ENCODE measurements around the gene SLC6A6.

SLC6A6 gene

GRCh38 chr3:14472471-14473351 is 70.3 kb downstream of the SLC6A6 start:
- H3K4me3 ChIP-seq (ENCODE audit: low read length): no peak overlapping the region
- no peak for DNase-seq (ENCODE audit: low read depth, low spot score)

DNA sequence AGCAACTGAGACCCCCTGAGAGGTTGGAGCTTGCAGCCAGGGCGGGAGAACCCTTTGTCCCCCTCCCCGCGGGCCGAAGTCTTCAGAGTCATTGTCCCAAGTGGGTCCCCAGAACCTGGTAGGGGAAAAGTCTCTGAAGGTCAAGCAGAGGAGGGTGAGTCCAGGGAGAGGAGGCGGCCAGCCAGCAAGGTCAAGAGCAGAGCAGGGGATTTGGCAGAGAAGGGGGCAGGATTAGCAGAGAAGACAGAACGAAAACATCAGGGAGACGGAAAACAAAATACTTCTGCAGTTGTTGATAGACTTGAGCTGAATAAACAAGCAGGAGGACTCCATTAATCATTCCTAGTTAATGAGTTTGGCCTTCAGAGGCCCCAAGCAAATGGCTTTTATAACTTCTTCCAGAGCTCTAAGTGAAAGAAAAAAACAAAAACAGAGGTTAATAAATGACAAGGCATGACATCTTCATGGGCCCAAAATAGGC is 71.0 kb downstream of the SLC6A6 start:
- DNase-seq (ENCODE audit: low read depth, low spot score): no peak
- no peak overlapping the region for H3K4me3 ChIP-seq (ENCODE audit: low read length)

GRCh38 chr3:14474363-14475081 is 72.1 kb downstream of the SLC6A6 start:
- no peak overlapping the region for H3K4me3 ChIP-seq (ENCODE audit: low read length)
- no peak for DNase-seq (ENCODE audit: low read depth, low spot score)

DNA sequence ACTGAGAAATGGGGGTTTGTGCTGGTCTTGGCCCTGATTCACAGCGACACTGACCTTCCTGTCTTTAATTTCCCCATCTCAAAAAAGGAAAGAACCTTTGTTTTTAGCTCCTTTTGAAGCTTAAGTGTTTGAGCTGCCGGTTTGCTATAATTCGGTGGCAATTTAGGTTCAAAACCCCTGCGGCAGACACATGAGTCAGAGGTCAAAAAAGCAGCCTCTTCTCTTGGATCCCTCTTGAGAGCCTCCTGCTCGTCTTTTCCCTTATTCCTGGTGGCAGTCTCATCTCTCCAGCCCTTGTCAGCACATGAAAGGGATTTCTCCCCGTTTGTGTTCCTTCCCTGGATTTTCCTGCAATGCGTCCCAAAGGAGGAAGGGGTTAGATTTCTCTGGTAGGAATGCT is 73.2 kb downstream of the SLC6A6 start:
- no peak for DNase-seq (ENCODE audit: low read depth, low spot score)
- H3K4me3 ChIP-seq (ENCODE audit: low read length): no peak overlapping the region

DNA sequence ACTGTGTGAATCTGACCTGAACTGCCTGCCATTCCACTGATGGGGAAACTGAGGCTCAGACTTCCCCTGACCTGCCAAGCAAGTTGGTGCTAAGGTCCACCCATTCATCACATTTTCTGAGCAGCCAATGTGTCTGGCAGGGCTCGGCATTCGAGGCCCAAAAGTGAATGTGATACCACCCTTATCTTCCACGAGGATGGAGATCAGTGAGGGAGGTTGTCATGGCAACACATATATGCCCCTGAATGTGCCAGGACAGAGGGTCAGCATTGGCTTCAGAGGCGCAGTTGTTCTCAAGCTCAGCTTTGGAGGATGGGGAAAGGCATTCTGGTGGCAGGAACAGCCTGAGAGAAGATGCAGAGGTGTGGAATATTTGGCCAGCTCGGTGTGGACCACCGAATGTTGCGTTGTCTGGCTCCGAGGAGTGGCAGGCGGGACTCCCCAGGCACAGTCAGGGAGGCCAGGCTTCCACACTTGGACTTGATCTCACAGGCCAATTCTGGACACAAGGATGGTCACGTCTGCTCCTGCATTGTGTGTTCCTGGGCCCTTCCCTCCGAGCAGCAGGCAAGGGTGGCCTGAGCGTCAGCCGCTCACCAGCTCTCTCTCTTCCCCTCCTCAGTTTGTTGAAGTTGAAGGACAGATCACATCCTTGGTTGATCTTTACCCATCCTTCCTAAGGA is 74.3 kb downstream of the SLC6A6 start:
- H3K4me3 ChIP-seq (ENCODE audit: low read length): no peak overlapping the region
- DNase-seq (ENCODE audit: low read depth, low spot score): no peak

DNA sequence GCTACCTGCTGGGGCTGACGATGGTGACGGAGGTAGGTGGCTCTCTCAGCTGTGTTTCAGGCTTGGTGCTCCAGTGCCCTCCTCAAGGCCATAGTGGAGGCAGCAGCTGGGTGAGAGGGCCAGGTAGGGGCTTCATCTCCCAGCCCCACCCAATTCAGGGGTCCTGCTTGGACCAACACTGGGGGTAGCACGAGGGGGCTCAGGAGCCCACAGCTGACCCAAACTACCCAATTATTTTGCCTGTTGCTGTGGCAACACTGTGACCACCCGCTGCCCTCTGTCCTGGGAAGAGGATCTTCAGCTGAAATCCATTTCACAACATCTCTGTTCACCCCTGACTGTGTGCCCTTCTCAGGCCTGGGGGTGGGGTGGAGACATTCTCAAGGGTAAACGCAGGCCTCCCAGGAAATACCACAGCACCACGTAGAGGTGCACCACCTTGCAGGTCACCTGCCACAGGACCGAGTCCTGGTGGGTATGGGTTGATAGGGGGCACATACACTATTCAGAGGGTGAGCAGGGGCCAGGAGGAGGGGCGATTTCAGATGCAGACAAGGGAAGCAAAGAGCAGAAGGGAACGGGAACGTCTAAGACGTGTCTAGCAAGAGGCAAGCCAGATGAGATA is 75.0 kb downstream of the SLC6A6 start:
- no peak for DNase-seq (ENCODE audit: low read depth, low spot score)
- H3K4me3 ChIP-seq (ENCODE audit: low read length): no peak overlapping the region

- no peak for DNase-seq (ENCODE audit: low read depth, low spot score)
- H3K4me3 ChIP-seq (ENCODE audit: low read length): no peak overlapping the region
These were observed 76.6 kb downstream of the SLC6A6 start for GRCh38 chr3:14478956-14479550.

GRCh38 chr3:14479591-14479990 is 77.2 kb downstream of the SLC6A6 start:
- no peak overlapping the region for H3K4me3 ChIP-seq (ENCODE audit: low read length)
- DNase-seq (ENCODE audit: low read depth, low spot score): no peak

DNA sequence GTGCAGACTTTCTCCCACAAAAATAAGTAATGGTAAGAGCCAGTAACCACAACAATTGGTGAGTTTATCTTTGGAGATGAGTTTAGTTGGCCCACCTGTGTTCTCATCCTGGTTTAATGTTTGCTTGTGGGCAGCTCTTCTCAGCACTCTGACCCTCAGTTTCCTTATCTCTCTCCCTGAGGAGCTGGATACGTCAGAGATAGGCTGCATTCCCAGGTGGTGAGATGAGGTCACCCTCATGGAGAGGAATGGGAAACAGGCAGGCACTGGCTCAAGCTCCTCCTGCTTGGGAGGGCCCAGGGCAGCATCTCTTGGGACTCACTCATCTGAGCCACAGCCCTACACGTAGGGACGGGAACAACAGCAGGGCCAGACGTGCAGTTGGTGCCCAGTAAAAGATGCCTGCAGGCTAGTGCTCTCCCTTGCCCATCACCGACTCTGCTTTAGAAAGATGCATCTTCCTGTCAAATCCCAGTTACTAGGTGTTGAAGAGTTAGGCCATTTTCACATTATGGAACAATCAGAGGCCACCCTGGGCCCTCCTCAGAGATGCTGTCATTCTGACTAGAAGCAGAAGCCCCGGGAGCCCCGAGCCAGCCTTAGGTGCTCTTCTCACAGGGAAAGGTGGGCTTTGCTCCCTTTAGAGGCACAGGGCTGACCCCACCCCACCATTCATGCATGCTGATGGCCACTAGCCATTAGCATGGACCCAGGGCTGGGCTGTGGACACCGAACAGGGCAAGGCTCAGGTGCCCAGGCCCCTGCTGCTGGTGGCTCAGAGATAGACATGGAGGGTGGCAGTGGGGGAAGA is 78.0 kb downstream of the SLC6A6 start:
- H3K4me3 ChIP-seq (ENCODE audit: low read length): no peak overlapping the region
- DNase-seq (ENCODE audit: low read depth, low spot score): peak; percentile 50

DNA sequence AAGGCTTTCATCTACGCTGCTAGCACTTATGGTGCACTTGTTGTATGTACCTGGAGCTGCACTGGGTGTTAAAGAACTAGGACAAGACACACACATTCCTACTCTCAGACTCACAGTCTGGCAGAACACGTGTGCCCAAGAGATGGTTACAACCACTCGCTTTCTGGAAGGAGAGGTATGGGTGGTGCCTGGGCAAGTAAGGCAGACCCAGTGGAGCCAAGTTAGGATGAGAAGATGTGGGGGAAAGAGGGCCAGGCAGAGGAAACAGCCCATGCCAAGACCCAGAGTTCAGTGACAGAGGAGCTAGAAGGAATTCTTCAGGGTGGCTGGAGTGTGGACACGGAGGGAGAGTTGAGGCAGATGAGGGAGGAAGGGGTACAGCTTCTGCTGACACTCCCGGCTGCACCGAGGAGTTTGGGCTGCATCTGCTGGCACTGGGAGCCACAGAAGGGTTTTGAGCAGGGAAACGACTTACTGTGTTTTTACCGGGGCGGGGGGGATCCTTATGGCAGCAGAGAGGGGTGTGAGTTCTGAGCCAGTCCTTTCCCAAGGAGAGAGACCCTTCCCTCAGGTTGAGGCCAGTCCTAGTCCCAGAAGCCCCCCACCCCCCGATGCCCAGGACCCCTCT is 78.7 kb downstream of the SLC6A6 start:
- no peak overlapping the region for H3K4me3 ChIP-seq (ENCODE audit: low read length)
- DNase-seq (ENCODE audit: low read depth, low spot score): no peak

DNA sequence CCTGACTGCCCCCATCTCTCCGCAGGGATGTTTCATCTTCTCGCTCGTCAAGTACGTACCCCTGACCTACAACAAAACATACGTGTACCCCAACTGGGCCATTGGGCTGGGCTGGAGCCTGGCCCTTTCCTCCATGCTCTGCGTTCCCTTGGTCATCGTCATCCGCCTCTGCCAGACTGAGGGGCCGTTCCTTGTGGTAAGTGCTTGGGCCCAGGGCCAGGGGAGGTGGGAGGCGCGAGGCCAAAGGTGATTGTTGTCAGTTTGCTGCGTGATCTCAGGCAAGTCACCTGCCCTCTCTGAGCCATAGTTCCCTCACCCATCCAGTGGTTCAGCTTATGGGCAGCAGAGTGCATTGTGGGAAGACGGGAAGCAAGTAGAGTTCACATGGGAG is 79.2 kb downstream of the SLC6A6 start:
- DNase-seq (ENCODE audit: low read depth, low spot score): no peak
- H3K4me3 ChIP-seq (ENCODE audit: low read length): no peak overlapping the region

DNA sequence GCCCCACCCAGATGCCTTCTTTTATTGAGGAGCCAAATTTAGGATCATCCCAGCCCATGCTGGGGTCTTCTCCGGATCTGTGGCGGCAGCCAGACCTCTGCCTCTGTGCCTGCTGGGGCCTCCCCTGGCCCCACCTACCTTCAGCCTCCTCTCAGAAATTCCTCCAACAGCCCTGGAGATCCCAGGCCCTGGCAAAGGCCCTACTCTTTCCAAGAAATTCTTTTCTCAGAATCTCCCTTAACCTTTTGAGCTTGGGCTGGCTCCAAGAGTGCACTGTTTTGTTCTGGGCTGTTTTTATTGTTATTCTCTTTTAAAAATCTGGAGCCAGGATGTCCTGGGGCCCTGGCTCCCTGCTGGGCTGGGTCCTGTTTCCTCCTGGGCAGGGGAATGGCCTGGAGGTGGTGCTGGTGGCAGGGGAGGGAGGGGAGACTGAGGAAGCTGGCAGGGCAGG is 79.9 kb downstream of the SLC6A6 start:
- no peak overlapping the region for H3K4me3 ChIP-seq (ENCODE audit: low read length)
- DNase-seq (ENCODE audit: low read depth, low spot score): no peak

DNA sequence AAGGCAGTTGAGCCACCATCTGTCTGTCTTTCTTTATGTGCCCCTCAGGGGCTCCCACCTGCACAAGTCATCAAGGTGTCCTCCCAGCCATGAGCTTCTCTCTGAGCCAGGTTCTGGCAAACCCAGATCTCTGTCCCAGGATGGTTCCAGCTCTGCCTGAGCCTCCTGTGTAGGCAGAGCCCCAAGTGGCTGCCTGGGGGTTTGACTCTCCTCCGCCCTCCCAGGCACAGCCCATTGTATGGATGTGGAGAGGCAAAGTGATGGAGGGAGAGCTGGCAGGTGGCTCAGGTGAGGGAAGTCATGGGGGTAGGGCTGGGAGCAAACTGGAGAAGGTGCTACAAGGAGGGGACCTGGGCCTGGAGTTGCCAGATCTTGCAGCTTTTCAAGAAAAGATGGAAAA is 80.9 kb downstream of the SLC6A6 start:
- DNase-seq (ENCODE audit: low read depth, low spot score): no peak
- no peak overlapping the region for H3K4me3 ChIP-seq (ENCODE audit: low read length)

- no peak for DNase-seq (ENCODE audit: low read depth, low spot score)
- H3K4me3 ChIP-seq (ENCODE audit: low read length): no peak overlapping the region
These were observed 82.3 kb downstream of the SLC6A6 start for GRCh38 chr3:14484741-14485140.

GRCh38 chr3:14485981-14486380 is 83.6 kb downstream of the SLC6A6 start:
- DNase-seq (ENCODE audit: low read depth, low spot score): no peak
- no peak overlapping the region for H3K4me3 ChIP-seq (ENCODE audit: low read length)

DNA sequence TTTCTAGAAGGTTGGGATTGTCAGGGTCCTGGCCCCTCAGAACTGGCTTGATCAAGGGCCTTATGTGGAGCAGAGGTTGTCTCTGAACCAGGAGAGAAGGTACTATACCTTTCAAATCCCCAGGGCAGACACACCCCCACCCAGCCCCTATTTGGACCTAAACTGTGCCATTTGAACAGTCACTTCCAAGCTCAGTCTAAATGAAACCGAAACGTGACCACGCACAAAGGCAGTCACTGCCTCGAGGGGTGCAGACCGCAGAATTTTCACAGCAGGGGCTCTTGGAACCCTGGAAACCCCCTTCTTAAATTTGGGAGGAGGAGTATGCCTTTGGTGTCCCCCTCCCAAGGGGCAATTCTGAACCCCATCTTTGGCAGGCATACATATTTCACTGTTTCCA is 84.1 kb downstream of the SLC6A6 start:
- H3K4me3 ChIP-seq (ENCODE audit: low read length): no peak overlapping the region
- no peak for DNase-seq (ENCODE audit: low read depth, low spot score)

DNA sequence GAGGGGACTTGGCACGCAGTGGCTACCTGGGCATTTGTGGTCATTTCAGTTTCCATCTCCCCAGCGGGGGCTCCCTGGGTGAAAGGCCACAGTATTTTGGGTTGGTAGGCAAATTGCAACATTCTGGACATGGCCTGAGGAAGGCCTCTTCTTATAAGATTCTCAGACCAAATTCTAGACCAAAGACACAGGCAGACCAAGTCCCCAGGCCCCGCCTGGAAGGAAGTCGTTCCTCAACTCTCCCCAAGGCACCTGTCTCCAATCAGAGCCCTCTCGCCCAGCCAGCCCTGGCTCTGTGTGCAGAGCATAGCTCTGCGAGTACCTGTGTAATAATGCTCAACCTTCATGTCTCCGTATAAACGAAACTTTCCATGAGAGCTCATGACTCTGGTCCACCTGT is 84.7 kb downstream of the SLC6A6 start:
- H3K4me3 ChIP-seq (ENCODE audit: low read length): no peak overlapping the region
- DNase-seq (ENCODE audit: low read depth, low spot score): no peak

- no peak overlapping the region for H3K4me3 ChIP-seq (ENCODE audit: low read length)
- no peak for DNase-seq (ENCODE audit: low read depth, low spot score)
These were observed 85.4 kb downstream of the SLC6A6 start for GRCh38 chr3:14487821-14488220.
